H1 (cell line): ENCODE results near the gene XKR8. TPM values are rescaled to one million over a fixed set of nuclear protein-coding genes. Genes with fewer than 3 reads are reported as not detected.

Source experiments
- CTCF ChIA-PET: fragments of 300-600 bp; sonication (Branson Sonifier 250); formaldehyde crosslinking; loops from one replicate; lab custom pipeline; 2021; ENCODE audit not compliant: partially characterized antibody; lab: Charles Lee
- POLR2A ChIA-PET: fragments of 300-600 bp; sonication (Branson Sonifier 250); formaldehyde crosslinking; loops from one replicate; lab custom pipeline; 2021; ENCODE audit warnings: inconsistent platforms; ENCODE audit not compliant: partially characterized antibody; lab: Charles Lee
- DNase-seq, 2 experiments: peaks; one replicate each; pipeline versions ENCODE4 v3.0.0 to v3.0.0-alpha.2; 2010 to 2022; ENCODE audit warnings: low spot score in 2 of 2, low read depth in 1 of 2, mixed read lengths in 1 of 2
- FAIRE-seq: peaks from 2 replicates; lab custom pipeline; 2011; peaks lifted over from hg19 to GRCh38; lab: Jason Lieb, UNC
- H2AFZ ChIP-seq: 2 replicates; pipeline ENCODE4 v1.8.1; 2012; ENCODE audit warnings: low read length, inconsistent platforms
- H2AK5ac ChIP-seq: 2 replicates; pipeline ENCODE4 v1.6.1; 2013; ENCODE audit warnings: low read depth, low read length
- H2BK120ac ChIP-seq: replicated peaks from 2 replicates; pipeline ENCODE3; 2013; ENCODE audit warnings: low read depth, low read length, inconsistent platforms
- H2BK12ac ChIP-seq: 2 replicates; pipeline ENCODE4 v1.6.1; 2013; ENCODE audit warnings: low read depth, low read length
- H2BK15ac ChIP-seq: 2 replicates; pipeline ENCODE4 v1.6.1; 2013; ENCODE audit warnings: low read length
- H2BK20ac ChIP-seq: 2 replicates; pipeline ENCODE4 v1.6.1; 2013; ENCODE audit warnings: low read length
- H2BK5ac ChIP-seq: 2 replicates; pipeline ENCODE4 v1.6.1; 2013; ENCODE audit warnings: low read depth, low read length
- H3K14ac ChIP-seq: 2 replicates; pipeline ENCODE4 v1.6.1; 2013; ENCODE audit warnings: inconsistent platforms; ENCODE audit not compliant: insufficient read length
- H3K18ac ChIP-seq: 2 replicates; pipeline ENCODE4 v1.6.1; 2013; ENCODE audit warnings: low read length; ENCODE audit errors: extremely low read depth
- H3K23ac ChIP-seq: 2 replicates; pipeline ENCODE4 v1.6.1; 2013; ENCODE audit warnings: inconsistent platforms; ENCODE audit not compliant: insufficient read length
- H3K23me2 ChIP-seq: 2 replicates; pipeline ENCODE4 v1.6.1; 2013; ENCODE audit warnings: low read depth, low read length
- H3K27ac ChIP-seq: 2 replicates; pipeline ENCODE4 v1.6.1; 2011; ENCODE audit warnings: low read depth, low read length, inconsistent platforms
- H3K27me3 ChIP-seq, 4 experiments: replicated peaks in 1 of 4; 1 replicate in 1 of 4; 2 replicates in 3 of 4; pipeline versions ENCODE4 v1.6.1 to v1.8.1; 2011 to 2013; ENCODE audit warnings: low read length in 3 of 4, mild to moderate bottlenecking in 3 of 4, inconsistent platforms in 2 of 4, mixed read lengths in 2 of 4, moderate library complexity in 1 of 4; ENCODE audit not compliant: control insufficient read depth in 3 of 4, insufficient read depth in 3 of 4; ENCODE audit errors: extremely low read depth in 1 of 4
- H3K36me3 ChIP-seq, 4 experiments: 2 replicates each; pipeline versions ENCODE4 v1.6.1 to v1.8.1; 2011 to 2013; ENCODE audit warnings: mild to moderate bottlenecking in 4 of 4, low read length in 3 of 4, moderate library complexity in 2 of 4, control low read depth in 1 of 4, inconsistent platforms in 1 of 4; ENCODE audit not compliant: insufficient read depth in 4 of 4, control insufficient read depth in 2 of 4
- H3K4ac ChIP-seq: replicated peaks from 2 replicates; pipeline ENCODE3; 2013; ENCODE audit warnings: low read length, low read depth, mixed read lengths, inconsistent platforms; ENCODE audit not compliant: insufficient read length
- H3K4me1 ChIP-seq, 4 experiments: replicated peaks in 1 of 4; 1 replicate in 1 of 4; 2 replicates in 3 of 4; pipeline versions ENCODE4 v1.6.1 to v1.8.1; 2011 to 2013; ENCODE audit warnings: low read length in 3 of 4, inconsistent platforms in 2 of 4, mixed read lengths in 1 of 4; ENCODE audit not compliant: insufficient read depth in 4 of 4, control insufficient read depth in 3 of 4
- H3K4me2 ChIP-seq, 2 experiments: 2 replicates each; pipeline versions ENCODE4 v1.6.1 to v1.8.1; 2011 to 2013; ENCODE audit warnings: low read depth in 2 of 2, low read length in 2 of 2, control low read depth in 1 of 2, inconsistent platforms in 1 of 2, mild to moderate bottlenecking in 1 of 2; ENCODE audit not compliant: insufficient read depth in 1 of 2
- H3K4me3 ChIP-seq, 4 experiments: fragments of 200-600, 300-600 bp in 1 of 4; sonication (generic), shearing (Covaris generic), sonication (Bioruptor Twin) in 1 of 4; 2 replicates each; pipeline versions ENCODE4 v1.5.1 to v1.8.1; 2011 to 2016; ENCODE audit warnings: low read length in 4 of 4, low read depth in 3 of 4, control low read depth in 2 of 4, inconsistent platforms in 2 of 4, mild to moderate bottlenecking in 2 of 4, mixed read lengths in 1 of 4, moderate library complexity in 1 of 4; ENCODE audit not compliant: insufficient read depth in 2 of 4; ENCODE audit errors: extremely low read depth in 1 of 4
- H3K56ac ChIP-seq: replicated peaks from 2 replicates; pipeline ENCODE3; 2013; ENCODE audit warnings: low read depth, mild to moderate bottlenecking, mixed read lengths, low read length, inconsistent platforms; ENCODE audit not compliant: insufficient read length
- H3K79me1 ChIP-seq: 2 replicates; pipeline ENCODE4 v1.6.1; 2013; ENCODE audit warnings: low read depth, low read length, control low read depth
- H3K79me2 ChIP-seq, 2 experiments: 2 replicates each; pipeline versions ENCODE4 v1.6.1 to v1.8.1; 2012 to 2013; ENCODE audit warnings: low read length in 2 of 2, mild to moderate bottlenecking in 2 of 2, inconsistent platforms in 1 of 2; ENCODE audit not compliant: insufficient read depth in 2 of 2, control insufficient read depth in 1 of 2
- H3K9ac ChIP-seq, 4 experiments: replicated peaks in 1 of 4; 1 replicate in 1 of 4; 2 replicates in 3 of 4; pipeline versions ENCODE4 v1.6.1 to v1.8.1; 2011 to 2013; ENCODE audit warnings: low read depth in 3 of 4, low read length in 3 of 4, control low read depth in 2 of 4, mild to moderate bottlenecking in 2 of 4, moderate library complexity in 2 of 4, inconsistent platforms in 1 of 4; ENCODE audit errors: extremely low read depth in 1 of 4
- H3K9me3 ChIP-seq, 2 experiments: 2 replicates each; pipeline versions ENCODE4 v1.6.1 to v1.8.1; 2012 to 2013; ENCODE audit warnings: mild to moderate bottlenecking in 2 of 2, moderate library complexity in 2 of 2, control low read depth in 1 of 2, inconsistent platforms in 1 of 2, low read depth in 1 of 2, low read length in 1 of 2, mixed read lengths in 1 of 2; ENCODE audit not compliant: insufficient read depth in 2 of 2
- H4K20me1 ChIP-seq, 2 experiments: replicated peaks in 1 of 2; 2 replicates each; pipeline versions ENCODE3 to v1.8.1; 2011 to 2013; ENCODE audit warnings: inconsistent platforms in 2 of 2, low read length in 2 of 2, mild to moderate bottlenecking in 1 of 2; ENCODE audit not compliant: insufficient read depth in 2 of 2, control insufficient read depth in 1 of 2
- H4K5ac ChIP-seq: 2 replicates; pipeline ENCODE4 v1.6.1; 2013; ENCODE audit warnings: low read length, low read depth, mixed read lengths, inconsistent platforms; ENCODE audit not compliant: insufficient read length
- H4K8ac ChIP-seq: 2 replicates; pipeline ENCODE4 v1.8.0; 2013; ENCODE audit warnings: mild to moderate bottlenecking, moderate library complexity, low read length, inconsistent platforms; ENCODE audit not compliant: insufficient read depth; ENCODE audit errors: extremely low read depth
- H4K91ac ChIP-seq: replicated peaks from 2 replicates; pipeline ENCODE3; 2013; ENCODE audit warnings: low read length, mixed read lengths, inconsistent platforms; ENCODE audit not compliant: insufficient read length
- BACH1 ChIP-seq: IDR thresholded peaks from 2 replicates; pipeline ENCODE4 v1.6.1; 2012; ENCODE audit warnings: low read length, improper control_type of control experiment
- BCL11A ChIP-seq, 2 experiments: IDR thresholded peaks; one replicate each; pipeline ENCODE4 v1.6.1; 2011; ENCODE audit warnings: low read depth in 2 of 2, low read length in 2 of 2, mild to moderate bottlenecking in 2 of 2
- CTBP2 ChIP-seq: IDR thresholded peaks from 2 replicates; pipeline ENCODE4 v1.7.0; 2011; ENCODE audit warnings: borderline replicate concordance, mild to moderate bottlenecking, moderate library complexity, mixed read lengths, low read length; ENCODE audit not compliant: insufficient read depth, insufficient read length
- FOSL1 ChIP-seq: IDR thresholded peaks from 2 replicates; pipeline ENCODE4 v1.6.1; 2011; ENCODE audit warnings: mild to moderate bottlenecking, low read depth, low read length, moderate library complexity; ENCODE audit not compliant: insufficient read depth
- POLR2A ChIP-seq, 2 experiments: IDR thresholded peaks; 1 replicate in 1 of 2; 2 replicates in 1 of 2; pipeline ENCODE4 v1.6.1; 2011; ENCODE audit warnings: low read depth in 2 of 2, low read length in 2 of 2, mild to moderate bottlenecking in 2 of 2; ENCODE audit errors: control extremely low read depth in 1 of 2
- POU5F1 ChIP-seq: IDR thresholded peaks from 2 replicates; pipeline ENCODE4 v1.6.1; 2011; ENCODE audit warnings: low read depth, mild to moderate bottlenecking, low read length, moderate library complexity
- RXRA ChIP-seq: IDR thresholded peaks from 2 replicates; pipeline ENCODE4 v1.6.1; 2011; ENCODE audit warnings: low read depth, mild to moderate bottlenecking, low read length, moderate library complexity; ENCODE audit not compliant: insufficient read depth
- SIX5 ChIP-seq: IDR thresholded peaks from 2 replicates; pipeline ENCODE4 v1.6.1; 2011; ENCODE audit warnings: mild to moderate bottlenecking, low read depth, low read length
- SP2 ChIP-seq: IDR thresholded peaks from 2 replicates; pipeline ENCODE4 v1.6.1; 2012; ENCODE audit warnings: mild to moderate bottlenecking, low read length, inconsistent platforms
- WGBS, 2 experiments: shearing (Covaris generic) in 1 of 2; methylation state at CpG; one replicate each; pipeline versions ENCODE4 v1.1.6 to v1.1.7; 2013 to 2015; ENCODE audit warnings: low lambda C conversion rate in 2 of 2, mixed read lengths in 2 of 2, inconsistent platforms in 1 of 2, low coverage in 1 of 2, missing lambda C conversion rate in 1 of 2; ENCODE audit not compliant: insufficient replicate concordance in 2 of 2, insufficient coverage in 1 of 2, insufficient read length in 1 of 2; ENCODE audit errors: extremely low coverage in 1 of 2, missing lambda C conversion rate in 1 of 2; 5-methylcytosine and 5-hydroxymethylcytosine counted together
- polyA plus RNA-seq, 7 experiments: library from polyadenylated mRNA; depleted of rRNA in 3 of 7; stranded (reverse) in 5 of 7; unstranded in 2 of 7; fragments of >200 nt in 5 of 7; fragments of 200-250 nt in 2 of 7; gene quantifications; 1 replicate in 5 of 7; 2 replicates in 1 of 7; 4 replicates in 1 of 7; pipeline versions ENCODE4 v1.2.1 to v1.2.3, GENCODE V29; 2011 to 2013; ENCODE audit warnings: missing spikeins in 2 of 7, mixed read lengths in 2 of 7
- total RNA-seq: library from RNA; stranded (reverse); fragmentation: NEBNext Ultra II Directional; extraction: Animal tissue kit (Norgen Biotek cat#: 25700); gene quantifications from 2 replicates; pipeline ENCODE4 v1.2.1, GENCODE V29; 2021

XKR8 gene
- total and polyA plus RNA-seq, 2 of the 8 experiments (the other 6 are each of a cell fraction or from before 2014, with no cell fraction given) = 14.2 to 16.3 TPM

DNA sequence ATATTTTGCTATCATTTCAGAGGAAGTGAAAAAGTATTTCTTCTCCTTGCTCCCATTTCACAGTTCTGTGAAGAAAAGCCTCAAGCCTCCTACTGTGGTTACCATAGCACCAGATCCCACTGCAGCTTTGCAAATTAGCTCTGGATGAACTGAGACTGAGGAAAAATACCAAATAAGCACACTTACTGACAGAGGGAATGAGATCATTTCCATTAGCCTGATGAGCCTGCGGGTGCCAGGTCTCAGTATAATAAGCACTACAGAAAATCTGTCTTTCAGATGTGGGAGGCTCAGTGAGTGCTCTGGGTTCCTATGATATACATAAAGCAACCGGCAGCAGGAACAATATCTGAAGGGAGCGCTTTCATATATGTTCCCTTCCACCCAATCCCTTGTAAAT, 21.4 kb downstream of the XKR8 start:
- Histone ChIP-seq H3K4me2 (no peak overlapping the region), H2AK5ac (no peak overlapping the region), H3K4ac (no peak overlapping the region), H3K36me3 (no peaks in the 10 kb centered on the region; a peak in 1 of 8 replicates), H3K79me1 (no peaks in the 10 kb centered on the region), H2AFZ (no peak overlapping the region), H2BK15ac (no peak overlapping the region), H3K23ac (no peak overlapping the region), H3K23me2 (no peaks in the 10 kb centered on the region), H4K20me1 (no peaks in the 10 kb centered on the region), H3K79me2 (no peaks in the 10 kb centered on the region), H3K4me3 (no peak overlapping the region), H3K4me1 (no peaks in the 10 kb centered on the region), H2BK5ac (no peak overlapping the region), H4K5ac (no peak overlapping the region), H3K9me3 (no peaks in the 10 kb centered on the region), H2BK120ac (no peak overlapping the region), H3K18ac (no peak overlapping the region), H2BK12ac (no peak overlapping the region), H3K27ac (no peak overlapping the region), H4K8ac (no peak overlapping the region), H3K27me3 (no peaks in the 10 kb centered on the region), H4K91ac (no peak overlapping the region), H3K9ac (no peak overlapping the region), H3K14ac (no peak overlapping the region), H2BK20ac (no peak overlapping the region), H3K56ac (no peak overlapping the region)
- 81% methylated on average over 3 of the region's 3 CpGs; no CpG with 5 or more reads in 1 of the 2 experiments for WGBS, 2 experiments
- POLR2A ChIA-PET = interaction anchor here (1.6 kb wide), 1 partner anchor 10 kb away, joined by 4 read pairs; no protein-coding TSS in a partner anchor
- FAIRE-seq (no peak), DNase-seq (no peak)
- CTCF ChIA-PET = interaction anchor here (1.2 to 4.1 kb wide), 9 partner anchors 9 to 131 kb away, joined by 3 to 18 read pairs (median 5); no protein-coding TSS in a partner anchor
- no peak for TF ChIP-seq BACH1
- no peak for TF ChIP-seq SIX5
- no peak for TF ChIP-seq POU5F1
- TF ChIP-seq CTBP2 = no peak
- TF ChIP-seq SP2 = no peak
- no peak for TF ChIP-seq BCL11A (IDR thresholded peaks at IDR 0.05; ENCODE audit: low read depth in 2 of 2, low read length in 2 of 2)
- TF ChIP-seq POLR2A (IDR thresholded peaks at IDR 0.05; ENCODE audit: control extremely low read depth in 1 of 2, low read depth in 2 of 2, low read length in 2 of 2) = no peak
- no peak for TF ChIP-seq RXRA
- TF ChIP-seq FOSL1 = no peak
